ENCODE results near the gene RNGTT. TPM values are rescaled to one million over a fixed set of nuclear protein-coding genes. Genes with fewer than 3 reads are reported as not detected.
"Not testable (repeated sequence)": the region's sequence is repeated elsewhere in the genome, so short reads cannot be mapped to it uniquely, and the experiment has no call there.

The RNGTT gene
- total RNA-seq, 2 donors from 2014 or later = 7.5 to 11.3 TPM

- no peak overlapping the region for H3K27ac ChIP-seq
- H3K9me3 ChIP-seq = no peaks in the 10 kb centered on the region
- H3K27me3 ChIP-seq = no peaks in the 10 kb centered on the region
- H3K36me3 ChIP-seq = no peaks in the 10 kb centered on the region
- TF ChIP-seq CTCF (IDR thresholded peaks at IDR 0.05) = no peak
- H3K4me1 ChIP-seq = no peaks in the 10 kb centered on the region
- H3K4me3 ChIP-seq = no peak overlapping the region
- DNase-seq (ENCODE audit: low spot score) = no peak
Measured at GRCh38 chr6:88945415-88946008, 17.9 kb downstream of the RNGTT start.

GRCh38 chr6:88933521-88933920 is 29.9 kb downstream of the RNGTT start:
- Histone ChIP-seq H3K36me3 (peaks cover 24% of the 10 kb centered on the region), H3K27ac (no peak overlapping the region)

GRCh38 chr6:88932019-88932418 is 31.4 kb downstream of the RNGTT start:
- not testable (repeated sequence) for H3K4me3 ChIP-seq; H3K4me1 ChIP-seq; H3K27me3 ChIP-seq; H3K27ac ChIP-seq; DNase-seq (ENCODE audit: low spot score)
- peaks cover 23% of the 10 kb centered on the region for H3K36me3 ChIP-seq
- H3K9me3 ChIP-seq = peaks cover 0 to 27% of the 10 kb centered on the region in 2 donors

More at GRCh38 chr6:88933521-88933920, 29.9 kb downstream of the RNGTT start:
- TF ChIP-seq CTCF (IDR thresholded peaks at IDR 0.05) = no peak
- Histone ChIP-seq H3K4me3 (no peak overlapping the region), H3K27me3 (no peaks in the 10 kb centered on the region), H3K4me1 (no peaks in the 10 kb centered on the region), H3K9me3 (peaks cover 0 to 27% of the 10 kb centered on the region in 2 donors)
- no peak for DNase-seq (ENCODE audit: low spot score)

GRCh38 chr6:88922775-88923548 is 40.5 kb downstream of the RNGTT start:
- H3K9me3 ChIP-seq = no peaks in the 10 kb centered on the region
- H3K4me3 ChIP-seq = no peak overlapping the region
- no peaks in the 10 kb centered on the region for H3K27me3 ChIP-seq
- H3K4me1 ChIP-seq = no peaks in the 10 kb centered on the region
- H3K27ac ChIP-seq = no peak overlapping the region
- no peak for TF ChIP-seq CTCF (IDR thresholded peaks at IDR 0.05)
- no peaks in the 10 kb centered on the region for H3K36me3 ChIP-seq
- DNase-seq (ENCODE audit: low spot score) = no peak

- no peaks in the 10 kb centered on the region for H3K27me3 ChIP-seq
- H3K9me3 ChIP-seq = no peaks in the 10 kb centered on the region
- H3K36me3 ChIP-seq = no peaks in the 10 kb centered on the region
- no peaks in the 10 kb centered on the region for H3K4me1 ChIP-seq
- DNase-seq (ENCODE audit: low spot score) = no peak
- no peak for TF ChIP-seq CTCF (IDR thresholded peaks at IDR 0.05)
- H3K4me3 ChIP-seq = no peak overlapping the region
- no peak overlapping the region for H3K27ac ChIP-seq
Measured at GRCh38 chr6:88921734-88922133, 41.7 kb downstream of the RNGTT start.

GRCh38 chr6:88920774-88921733 is 42.4 kb downstream of the RNGTT start:
- H3K4me1 ChIP-seq = no peaks in the 10 kb centered on the region
- H3K36me3 ChIP-seq = no peaks in the 10 kb centered on the region
- no peak for DNase-seq (ENCODE audit: low spot score)
- no peaks in the 10 kb centered on the region for H3K9me3 ChIP-seq
- H3K27ac ChIP-seq = no peak overlapping the region
- TF ChIP-seq CTCF (IDR thresholded peaks at IDR 0.05) = no peak
- H3K27me3 ChIP-seq = no peaks in the 10 kb centered on the region
- no peak overlapping the region for H3K4me3 ChIP-seq
